ENCODE results near the gene NEUROG2.

DNA sequence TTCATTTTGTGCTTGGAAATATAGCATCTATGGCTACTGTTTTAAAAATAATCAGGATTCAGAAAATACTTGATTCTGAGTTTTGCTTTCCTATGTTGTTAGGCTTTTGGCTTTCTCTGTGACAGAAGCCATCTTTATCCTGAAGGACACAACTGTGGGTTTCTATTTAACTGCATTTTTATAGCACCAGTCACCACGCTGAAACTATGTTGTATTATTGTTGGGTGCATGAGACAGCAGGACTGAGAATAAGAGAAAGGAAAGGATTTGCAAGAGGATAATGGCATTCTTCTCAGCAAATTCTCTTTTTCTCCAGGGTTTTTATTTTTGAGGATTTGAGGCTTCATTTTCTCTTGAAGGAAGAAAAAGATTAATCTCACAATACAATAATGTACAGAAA is 10.1 kb upstream of the NEUROG2 start:
- TF ChIP-seq, protein P1, sequence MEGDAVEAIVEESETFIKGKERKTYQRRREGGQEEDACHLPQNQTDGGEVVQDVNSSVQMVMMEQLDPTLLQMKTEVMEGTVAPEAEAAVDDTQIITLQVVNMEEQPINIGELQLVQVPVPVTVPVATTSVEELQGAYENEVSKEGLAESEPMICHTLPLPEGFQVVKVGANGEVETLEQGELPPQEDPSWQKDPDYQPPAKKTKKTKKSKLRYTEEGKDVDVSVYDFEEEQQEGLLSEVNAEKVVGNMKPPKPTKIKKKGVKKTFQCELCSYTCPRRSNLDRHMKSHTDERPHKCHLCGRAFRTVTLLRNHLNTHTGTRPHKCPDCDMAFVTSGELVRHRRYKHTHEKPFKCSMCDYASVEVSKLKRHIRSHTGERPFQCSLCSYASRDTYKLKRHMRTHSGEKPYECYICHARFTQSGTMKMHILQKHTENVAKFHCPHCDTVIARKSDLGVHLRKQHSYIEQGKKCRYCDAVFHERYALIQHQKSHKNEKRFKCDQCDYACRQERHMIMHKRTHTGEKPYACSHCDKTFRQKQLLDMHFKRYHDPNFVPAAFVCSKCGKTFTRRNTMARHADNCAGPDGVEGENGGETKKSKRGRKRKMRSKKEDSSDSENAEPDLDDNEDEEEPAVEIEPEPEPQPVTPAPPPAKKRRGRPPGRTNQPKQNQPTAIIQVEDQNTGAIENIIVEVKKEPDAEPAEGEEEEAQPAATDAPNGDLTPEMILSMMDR (IDR thresholded peaks at IDR 0.05): no peak
- no peak for TF ChIP-seq POLR2A (IDR thresholded peaks at IDR 0.05)
